HepG2 (cell line): ENCODE measurements around the gene SMARCE1. TPM values are rescaled to one million over a fixed set of nuclear protein-coding genes. Genes with fewer than 3 reads are reported as not detected.

Experiments
- CENPX ChIP-seq: sonication (generic); formaldehyde crosslinking; IDR thresholded peaks from 2 replicates; pipeline ENCODE4 v1.9.0; 2021; ENCODE audit warnings: mild to moderate bottlenecking, missing genetic modification reagents, moderate library complexity
- FUBP1 ChIP-seq: sonication (generic); formaldehyde crosslinking; IDR thresholded peaks from 2 replicates; pipeline ENCODE4 v1.5.1; 2020; ENCODE audit warnings: missing genetic modification reagents, mild to moderate bottlenecking, borderline replicate concordance
- HINFP ChIP-seq: sonication (generic); formaldehyde crosslinking; IDR thresholded peaks from 2 replicates; pipeline ENCODE4 v1.4.0; 2020; ENCODE audit warnings: low read depth, mild to moderate bottlenecking, missing genetic modification reagents
- HNRNPUL1 ChIP-seq: fragments of 200-400 bp; formaldehyde crosslinking; IDR thresholded peaks from 2 replicates; pipeline ENCODE4 v1.6.1; 2017; ENCODE audit warnings: low read depth, mild to moderate bottlenecking, low read length, moderate library complexity
- MYPOP ChIP-seq: sonication (generic); formaldehyde crosslinking; IDR thresholded peaks from 2 replicates; pipeline ENCODE4 v1.8.1; 2023; ENCODE audit warnings: mild to moderate bottlenecking, moderate library complexity, missing genetic modification reagents
- PAWR ChIP-seq: sonication (generic); formaldehyde crosslinking; IDR thresholded peaks from 2 replicates; pipeline ENCODE4 v1.4.0; 2020; ENCODE audit warnings: missing genetic modification reagents, mild to moderate bottlenecking, borderline replicate concordance
- SKIL ChIP-seq: sonication (generic); formaldehyde crosslinking; IDR thresholded peaks from 2 replicates; pipeline ENCODE4 v1.8.0; 2022; ENCODE audit warnings: missing genetic modification reagents, mild to moderate bottlenecking, moderate library complexity, borderline replicate concordance
- SMYD3 ChIP-seq: sonication (generic); formaldehyde crosslinking; IDR thresholded peaks from 2 replicates; pipeline ENCODE4 v1.8.1; 2023; ENCODE audit warnings: mild to moderate bottlenecking, missing genetic modification reagents
- TAF15 ChIP-seq: fragments of 200-400 bp; formaldehyde crosslinking; IDR thresholded peaks from one replicate; pipeline ENCODE4 v1.6.1; 2018; ENCODE audit warnings: mild to moderate bottlenecking, low read depth, low read length; ENCODE audit not compliant: poor library complexity, severe bottlenecking
- ZNF121 ChIP-seq: sonication (generic); formaldehyde crosslinking; IDR thresholded peaks from 2 replicates; pipeline ENCODE4 v1.5.0; 2020; ENCODE audit warnings: mild to moderate bottlenecking, missing genetic modification reagents
- ZNF138 ChIP-seq: sonication (generic); formaldehyde crosslinking; IDR thresholded peaks from 2 replicates; pipeline ENCODE4 v1.5.0; 2020; ENCODE audit warnings: mild to moderate bottlenecking, low read depth, missing genetic modification reagents
- ZNF318 ChIP-seq: sonication (generic); formaldehyde crosslinking; IDR thresholded peaks from 2 replicates; pipeline ENCODE4 v1.4.0; 2020; ENCODE audit warnings: mild to moderate bottlenecking, missing genetic modification reagents
- ZNF331 ChIP-seq: sonication (generic); formaldehyde crosslinking; IDR thresholded peaks from 2 replicates; pipeline ENCODE4 v1.4.0; 2020; ENCODE audit warnings: missing genetic modification reagents
- polyA plus RNA-seq, 8 experiments: library from polyadenylated mRNA; depleted of rRNA in 3 of 8; stranded (reverse) in 7 of 8; unstranded in 1 of 8; fragments of >200 nt; fragmentation: Illumina TruSeq in 4 of 8; extraction: Trizol in 4 of 8; gene quantifications; 2 replicates each; pipeline versions ENCODE4 v1.2.1 to v1.2.3, GENCODE V29; 2011 to 2016; ENCODE audit warnings: low read depth in 4 of 8, missing spikeins in 1 of 8, mixed read lengths in 1 of 8; ENCODE audit not compliant: insufficient read depth in 1 of 8
- total RNA-seq, 5 experiments: library from RNA; depleted of rRNA; stranded (reverse); fragments of >200 nt; fragmentation: Illumina TruSeq; extraction: Trizol; gene quantifications; 2 replicates each; pipeline ENCODE4 v1.2.3, GENCODE V29; 2016; ENCODE audit warnings: low read depth in 1 of 5

Gene SMARCE1
- total and polyA plus RNA-seq, 2 of the 13 experiments (the other 11 are each of a cell fraction or from before 2014, with no cell fraction given), result 43.5 to 127 TPM

GRCh38 chr17:40648384-40648968 lies 858 bp upstream of the SMARCE1 start (continued):
- 0 out of 2 replicates have a peak, but pooled peaks have one; percentile 10 for TF ChIP-seq HINFP (CRISPR knock-in tag)
- TF ChIP-seq ZNF121 (CRISPR knock-in tag), result no peak
- TF ChIP-seq MYPOP (CRISPR knock-in tag), result peak; percentile 84; the same call in 1 of the 2 replicates
- no peak for TF ChIP-seq ZNF138 (CRISPR knock-in tag)
- TF ChIP-seq SKIL (CRISPR knock-in tag), result no peak
- no peak for TF ChIP-seq HNRNPUL1
- TF ChIP-seq SMYD3, result 0 out of 2 replicates have a peak, but pooled peaks have one; percentile 17
- no peak for TF ChIP-seq TAF15
- no peak for TF ChIP-seq ZNF331
- TF ChIP-seq CENPX (CRISPR knock-in tag), result no peak
- 0 out of 2 replicates have a peak, but pooled peaks have one; percentile 11 for TF ChIP-seq ZNF318
- TF ChIP-seq PAWR (CRISPR knock-in tag), result peak; percentile 59; the same call in 1 of the 2 replicates
- TF ChIP-seq FUBP1 (CRISPR knock-in tag), result no peak
